ENCODE data around the gene VPS37C. TPM values are rescaled to one million over a fixed set of nuclear protein-coding genes. Genes with fewer than 3 reads are reported as not detected.

VPS37C gene
- total and polyA plus RNA-seq, 2 experiments from 2014 or later = 13.1 to 13.4 TPM

GRCh38 chr11:61142424-61142823 lies 18.8 kb downstream of the VPS37C start:
- H4K20me1 ChIP-seq (ENCODE audit: insufficient read depth) = no peaks in the 10 kb centered on the region; the same call in 1 of the 2 replicates
- H3K4me1 ChIP-seq (ENCODE audit: insufficient read depth) = peaks cover 20% of the 10 kb centered on the region
- WGBS, 2 experiments (ENCODE audit: low coverage in 1 of 2, low lambda C conversion rate in 2 of 2, missing lambda C conversion rate in 2 of 2) = 100% methylated on average over 1 of the region's 1 CpG
- in situ Hi-C loops (cut with MboI) = no loop called here
- H3K4me3 ChIP-seq = no peak overlapping the region
- H3K4me2 ChIP-seq (ENCODE audit: unreplicated experiment) = no peak overlapping the region
- H3F3A ChIP-seq (ENCODE audit: insufficient read depth) = peaks cover 14% of the 10 kb centered on the region; the same call in 1 of the 2 replicates
- H3K27ac ChIP-seq = no peak overlapping the region
- peaks cover 78% of the 10 kb centered on the region for H3K79me2 ChIP-seq (ENCODE audit: insufficient read depth)
- H3K27me3 ChIP-seq (replicated peaks; ENCODE audit: insufficient read depth) = no peaks in the 10 kb centered on the region
- no peaks in the 10 kb centered on the region for H3K9me3 ChIP-seq (ENCODE audit: low read depth)
- DNase-seq = peak; percentile 71
- H3K9me2 ChIP-seq (ENCODE audit: insufficient read depth) = no peaks in the 10 kb centered on the region
- no peak overlapping the region for H3K9ac ChIP-seq
- no peak for TF ChIP-seq EZH2phosphoT487 (IDR thresholded peaks at IDR 0.05; ENCODE audit: insufficient read depth, low read depth)
- H2AFZ ChIP-seq = no peak overlapping the region
- no peaks in the 10 kb centered on the region for H3K36me3 ChIP-seq (ENCODE audit: low read depth)

- Histone ChIP-seq H3F3A (ENCODE audit: insufficient read depth) (peaks cover 14% of the 10 kb centered on the region; the same call in 1 of the 2 replicates), H3K27me3 (replicated peaks; ENCODE audit: insufficient read depth) (no peaks in the 10 kb centered on the region), H3K4me3 (no peak overlapping the region), H3K79me2 (ENCODE audit: insufficient read depth) (peaks cover 70% of the 10 kb centered on the region), H3K27ac (no peak overlapping the region), H4K20me1 (ENCODE audit: insufficient read depth) (no peaks in the 10 kb centered on the region; the same call in 1 of the 2 replicates), H3K9ac (no peak overlapping the region), H3K9me3 (ENCODE audit: low read depth) (no peaks in the 10 kb centered on the region), H3K4me1 (ENCODE audit: insufficient read depth) (peaks cover 20% of the 10 kb centered on the region), H3K9me2 (ENCODE audit: insufficient read depth) (no peaks in the 10 kb centered on the region), H3K4me2 (ENCODE audit: unreplicated experiment) (no peak overlapping the region), H3K36me3 (ENCODE audit: low read depth) (no peaks in the 10 kb centered on the region), H2AFZ (no peak overlapping the region)
- in situ Hi-C loops (cut with MboI) = no loop called here
- no peak for DNase-seq
- 52 to 58% methylated on average over 10 of the region's 10 CpGs for WGBS, 2 experiments (ENCODE audit: low coverage in 1 of 2, low lambda C conversion rate in 2 of 2, missing lambda C conversion rate in 2 of 2)
- TF ChIP-seq EZH2phosphoT487 (IDR thresholded peaks at IDR 0.05; ENCODE audit: insufficient read depth, low read depth) (no peak), EZH2 (IDR thresholded peaks at IDR 0.05; ENCODE audit: insufficient read depth, poor library complexity, severe bottlenecking) (no peak)
These were observed 19.6 kb downstream of the VPS37C start for GRCh38 chr11:61141601-61142028.

- Histone ChIP-seq H3K36me3 (ENCODE audit: low read depth) (no peaks in the 10 kb centered on the region), H3K4me1 (ENCODE audit: insufficient read depth) (peaks cover 20% of the 10 kb centered on the region), H3K79me2 (ENCODE audit: insufficient read depth) (peaks cover 58% of the 10 kb centered on the region), H3K27me3 (replicated peaks; ENCODE audit: insufficient read depth) (no peaks in the 10 kb centered on the region), H3K9ac (no peak overlapping the region), H3F3A (ENCODE audit: insufficient read depth) (peaks cover 14% of the 10 kb centered on the region; the same call in 1 of the 2 replicates), H3K9me2 (ENCODE audit: insufficient read depth) (no peaks in the 10 kb centered on the region), H3K27ac (no peak overlapping the region), H4K20me1 (ENCODE audit: insufficient read depth) (no peaks in the 10 kb centered on the region; the same call in 1 of the 2 replicates), H2AFZ (no peak overlapping the region), H3K4me2 (ENCODE audit: unreplicated experiment) (no peak overlapping the region), H3K4me3 (no peak overlapping the region), H3K9me3 (ENCODE audit: low read depth) (no peaks in the 10 kb centered on the region)
- TF ChIP-seq EZH2 (IDR thresholded peaks at IDR 0.05; ENCODE audit: insufficient read depth, poor library complexity, severe bottlenecking) (no peak), EZH2phosphoT487 (IDR thresholded peaks at IDR 0.05; ENCODE audit: insufficient read depth, low read depth) (no peak)
- WGBS, 2 experiments (ENCODE audit: low coverage in 1 of 2, low lambda C conversion rate in 2 of 2, missing lambda C conversion rate in 2 of 2) = 85 to 91% methylated on average over 4 of the region's 4 CpGs
- in situ Hi-C loops (cut with MboI) = no loop called here
- no peak for DNase-seq
These were observed 20.8 kb downstream of the VPS37C start for GRCh38 chr11:61140416-61140815.

- no peaks in the 10 kb centered on the region for H3K27me3 ChIP-seq (replicated peaks; ENCODE audit: insufficient read depth)
- H3F3A ChIP-seq (ENCODE audit: insufficient read depth) = peaks cover 14% of the 10 kb centered on the region; the same call in 1 of the 2 replicates
- H3K9ac ChIP-seq = no peak overlapping the region
- H3K4me1 ChIP-seq (ENCODE audit: insufficient read depth) = peaks cover 20% of the 10 kb centered on the region
- peaks cover 48% of the 10 kb centered on the region for H3K79me2 ChIP-seq (ENCODE audit: insufficient read depth)
- 88 to 90% methylated on average over 6 of the region's 6 CpGs for WGBS, 2 experiments (ENCODE audit: low coverage in 1 of 2, low lambda C conversion rate in 2 of 2, missing lambda C conversion rate in 2 of 2)
- 0 out of 2 replicates have a peak overlapping the region, but pooled peaks have one; percentile 24 for H3K4me3 ChIP-seq
- DNase-seq = no peak
- no peaks in the 10 kb centered on the region; the same call in 1 of the 2 replicates for H4K20me1 ChIP-seq (ENCODE audit: insufficient read depth)
- H3K4me2 ChIP-seq (ENCODE audit: unreplicated experiment) = peak overlapping the region; percentile 66
- no peaks in the 10 kb centered on the region for H3K36me3 ChIP-seq (ENCODE audit: low read depth)
- no peak overlapping the region for H2AFZ ChIP-seq
- H3K9me2 ChIP-seq (ENCODE audit: insufficient read depth) = no peaks in the 10 kb centered on the region
- no peak for TF ChIP-seq EZH2 (IDR thresholded peaks at IDR 0.05; ENCODE audit: insufficient read depth, poor library complexity, severe bottlenecking)
- TF ChIP-seq EZH2phosphoT487 (IDR thresholded peaks at IDR 0.05; ENCODE audit: insufficient read depth, low read depth) = no peak
- H3K9me3 ChIP-seq (ENCODE audit: low read depth) = no peaks in the 10 kb centered on the region
- 0 out of 2 replicates have a peak overlapping the region, but pooled peaks have one; percentile 7 for H3K27ac ChIP-seq
- in situ Hi-C loops (cut with MboI) = no loop called here
These were observed 21.8 kb downstream of the VPS37C start for GRCh38 chr11:61139387-61139786.
